RPMI7951 (cell line): Measurements from ENCODE around the gene OR13J1. TPM values are rescaled to one million over a fixed set of nuclear protein-coding genes. Genes with fewer than 3 reads are reported as not detected.

Experiments
- DNase-seq: peaks from one replicate; pipeline ENCODE4 v3.0.0-alpha.2; 2012; ENCODE audit warnings: low read depth
- total RNA-seq: library from RNA; depleted of rRNA; stranded (reverse); fragments of >200 nt; shearing (Covaris generic); gene quantifications from 2 replicates; pipeline ENCODE4 v1.2.3, GENCODE V29; 2014

Gene OR13J1
- total RNA-seq, 1 experiment from 2014 or later, result not detected

DNA sequence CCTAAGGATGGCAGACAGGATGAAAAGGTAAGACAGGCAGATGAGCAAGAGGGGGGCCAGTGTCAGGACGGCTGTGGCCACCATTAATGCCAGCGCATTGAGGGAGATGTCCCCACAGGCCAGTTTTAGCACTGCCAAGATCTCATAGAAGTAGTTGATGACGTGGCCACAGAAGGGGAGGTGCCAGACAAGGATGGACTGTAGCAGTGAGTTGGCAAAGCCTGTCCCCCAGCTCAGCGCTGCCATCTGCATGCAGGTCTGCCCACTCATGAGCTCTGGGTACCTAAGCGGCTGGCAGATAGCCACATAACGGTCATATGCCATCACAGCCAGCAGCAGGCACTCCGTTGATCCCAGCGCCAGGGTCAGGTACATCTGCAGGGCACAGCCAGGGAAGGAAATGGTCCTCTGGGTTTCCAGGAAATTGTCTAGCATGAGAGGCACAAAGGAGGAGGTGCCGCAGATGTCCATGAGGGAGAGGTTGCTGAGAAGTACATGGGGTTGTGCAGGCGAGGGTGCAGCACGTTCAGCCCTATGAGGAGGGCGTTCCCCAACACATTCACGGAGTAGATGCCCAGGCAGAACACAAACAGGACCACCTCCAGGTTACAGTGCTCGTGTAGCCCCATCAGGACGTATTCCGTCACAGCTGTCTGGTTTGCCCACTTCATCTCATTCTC, 10.8 kb downstream of the OR13J1 start:
- DNase-seq, result peak; percentile 52

DNA sequence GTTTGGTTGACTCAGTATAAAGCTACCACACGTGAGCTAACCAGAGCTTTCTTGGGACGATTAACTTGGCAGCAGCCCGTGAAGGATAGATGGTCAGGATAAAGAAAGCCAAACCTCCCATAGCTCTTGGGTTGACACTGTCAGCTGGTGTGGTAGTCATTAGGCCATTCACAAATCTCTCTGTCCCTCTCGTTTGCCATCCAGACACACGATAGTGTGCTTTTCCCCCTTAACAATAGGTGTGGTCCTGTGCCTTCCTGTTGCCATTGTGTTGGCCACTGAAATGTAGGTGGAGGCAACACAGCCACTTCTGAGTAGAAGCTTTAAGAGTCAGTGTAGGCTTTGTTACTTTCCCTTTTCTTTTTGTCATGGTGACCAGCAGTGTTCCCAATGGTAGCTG, 11.7 kb downstream of the OR13J1 start:
- no peak for DNase-seq

GRCh38 chr9:35856882-35857281, 13.3 kb downstream of the OR13J1 start:
- no peak for DNase-seq

GRCh38 chr9:35856206-35856605, 14.0 kb downstream of the OR13J1 start:
- no peak for DNase-seq

DNA sequence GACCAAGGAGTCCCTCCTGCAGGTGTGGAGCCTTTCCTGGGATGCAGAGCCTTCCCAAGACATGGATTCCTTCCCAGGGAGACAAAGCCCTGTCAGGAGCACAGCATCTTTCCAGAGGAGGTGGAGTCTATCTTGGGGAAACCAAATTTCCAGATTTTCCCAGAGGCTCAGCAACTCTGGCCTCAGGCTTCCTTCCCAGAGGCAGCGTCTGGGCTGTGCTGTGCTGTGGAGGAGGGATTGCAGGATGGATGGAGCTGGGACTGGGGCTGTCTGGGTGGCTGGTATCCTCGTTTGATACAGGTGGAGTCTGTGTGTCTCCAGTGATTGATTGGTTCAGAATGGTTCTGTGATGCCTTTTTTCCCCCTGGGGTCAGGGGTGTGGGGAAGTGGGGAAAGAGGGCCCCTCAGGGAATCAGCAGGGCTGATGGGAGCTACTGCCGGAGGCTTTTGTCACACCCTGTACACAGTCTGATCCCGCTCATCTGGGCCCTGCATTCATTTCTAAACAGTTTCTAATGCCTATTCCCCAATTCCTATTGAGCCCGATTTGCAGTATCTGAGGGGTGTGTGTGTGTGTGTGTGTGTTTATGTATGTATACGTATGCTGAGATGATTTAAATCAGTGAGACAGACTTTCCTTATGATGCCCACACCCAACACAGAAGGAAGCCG, 16.0 kb downstream of the OR13J1 start:
- no peak for DNase-seq

DNA sequence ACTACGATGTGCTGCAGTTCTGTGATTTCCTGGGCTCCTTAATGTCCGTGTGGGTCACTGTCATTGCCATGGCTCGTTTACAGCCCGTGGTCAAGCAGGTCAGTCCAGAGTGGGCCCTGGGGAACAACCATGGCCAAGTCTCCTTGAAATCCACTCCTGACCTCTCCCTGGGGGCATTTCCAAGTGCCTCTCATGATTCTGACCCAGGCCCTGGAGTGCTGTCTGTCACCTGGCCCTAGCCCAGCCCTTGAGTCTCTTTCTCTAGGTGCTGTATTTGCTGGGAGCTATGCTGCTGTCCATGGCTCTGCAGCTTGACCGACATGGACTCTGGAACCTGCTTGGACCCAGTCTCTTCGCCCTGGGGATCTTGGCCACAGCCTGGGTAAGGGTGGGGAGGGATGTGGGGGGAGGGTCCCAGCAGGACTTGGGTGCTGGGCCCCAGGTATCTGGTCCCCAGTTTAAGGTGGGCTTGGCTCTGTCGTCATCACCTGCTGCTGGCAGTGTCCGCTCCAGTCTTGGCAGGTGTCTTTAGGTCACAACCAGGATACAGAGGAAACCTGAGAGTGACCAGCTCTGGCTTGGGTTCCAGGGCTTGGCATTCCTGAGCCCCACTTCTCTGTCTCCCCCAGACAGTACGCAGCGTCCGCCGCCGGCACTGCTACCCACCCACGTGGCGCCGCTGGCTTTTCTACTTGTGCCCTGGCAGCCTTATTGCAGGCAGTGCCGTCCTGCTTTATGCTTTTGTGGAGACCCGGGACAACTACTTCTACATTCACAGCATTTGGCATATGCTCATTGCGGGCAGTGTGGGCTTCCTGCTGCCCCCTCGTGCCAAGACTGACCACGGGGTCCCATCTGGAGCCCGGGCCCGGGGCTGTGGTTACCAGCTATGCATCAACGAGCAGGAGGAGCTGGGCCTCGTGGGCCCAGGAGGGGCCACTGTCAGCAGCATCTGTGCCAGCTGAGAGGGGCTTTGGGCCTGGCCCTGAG, 17.0 kb downstream of the OR13J1 start:
- no peak for DNase-seq

DNA sequence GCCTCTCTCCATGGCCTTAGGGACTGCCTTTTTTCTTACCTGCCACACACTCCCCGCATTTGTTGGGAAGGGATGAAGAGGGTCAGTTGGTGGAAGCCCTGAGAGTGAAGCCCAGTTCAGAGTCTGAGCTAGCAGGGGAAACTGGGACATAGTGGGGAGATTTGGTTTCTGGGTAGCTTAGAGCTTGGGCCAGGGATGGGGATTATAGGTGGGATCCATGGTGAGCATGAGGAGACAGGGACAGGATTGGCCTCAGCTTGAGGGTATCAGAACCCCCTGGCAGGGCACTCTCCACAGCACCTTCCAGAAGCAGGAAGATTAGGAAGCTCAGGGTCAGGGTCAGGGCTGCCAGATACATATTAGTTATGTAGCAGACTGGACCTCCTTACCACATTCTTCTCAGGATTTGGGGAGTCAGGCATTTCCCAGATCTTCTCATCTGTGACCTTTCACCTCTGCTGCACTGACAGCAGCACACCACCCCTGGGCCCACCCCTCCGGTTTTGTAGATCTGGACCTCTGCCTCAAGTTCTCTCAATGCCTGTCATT, 17.9 kb downstream of the OR13J1 start:
- no peak for DNase-seq

DNA sequence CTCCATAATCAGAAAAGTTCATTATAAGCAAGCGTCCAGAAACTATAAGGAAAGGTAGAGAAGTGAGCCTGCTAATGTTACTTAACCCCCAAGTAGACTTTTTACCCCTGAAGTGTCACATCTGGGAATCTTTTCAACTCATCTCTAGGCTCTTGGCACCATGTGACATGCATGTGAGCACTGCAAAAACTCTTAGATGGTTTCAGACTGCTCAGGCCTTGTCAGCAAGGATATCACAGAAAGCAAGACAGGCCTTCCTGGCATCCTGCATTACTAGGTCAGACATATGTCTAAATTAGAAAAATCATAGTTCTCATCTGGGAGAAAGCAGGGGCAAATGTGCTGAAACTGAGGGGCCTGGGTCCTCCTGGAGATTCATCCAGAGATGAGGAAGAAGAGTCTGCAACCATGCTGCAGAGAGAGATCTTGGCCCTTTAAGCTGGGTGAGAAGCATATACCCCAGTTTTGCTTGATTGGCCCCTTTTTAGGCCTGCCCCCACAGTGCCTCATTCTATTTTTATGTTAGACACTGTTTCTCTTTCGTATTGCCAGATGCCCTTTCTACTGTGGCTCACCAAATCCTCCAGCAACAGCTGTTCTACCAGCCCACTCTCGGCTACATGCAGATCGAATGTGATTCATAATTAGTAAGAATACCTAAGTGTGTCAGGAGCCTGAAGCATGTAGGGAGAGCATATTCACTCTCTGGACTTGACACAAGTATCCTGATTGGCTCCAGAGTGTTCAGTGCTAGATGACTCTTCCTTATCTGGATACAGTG, 22.2 kb downstream of the OR13J1 start:
- peak; percentile 91 for DNase-seq

DNA sequence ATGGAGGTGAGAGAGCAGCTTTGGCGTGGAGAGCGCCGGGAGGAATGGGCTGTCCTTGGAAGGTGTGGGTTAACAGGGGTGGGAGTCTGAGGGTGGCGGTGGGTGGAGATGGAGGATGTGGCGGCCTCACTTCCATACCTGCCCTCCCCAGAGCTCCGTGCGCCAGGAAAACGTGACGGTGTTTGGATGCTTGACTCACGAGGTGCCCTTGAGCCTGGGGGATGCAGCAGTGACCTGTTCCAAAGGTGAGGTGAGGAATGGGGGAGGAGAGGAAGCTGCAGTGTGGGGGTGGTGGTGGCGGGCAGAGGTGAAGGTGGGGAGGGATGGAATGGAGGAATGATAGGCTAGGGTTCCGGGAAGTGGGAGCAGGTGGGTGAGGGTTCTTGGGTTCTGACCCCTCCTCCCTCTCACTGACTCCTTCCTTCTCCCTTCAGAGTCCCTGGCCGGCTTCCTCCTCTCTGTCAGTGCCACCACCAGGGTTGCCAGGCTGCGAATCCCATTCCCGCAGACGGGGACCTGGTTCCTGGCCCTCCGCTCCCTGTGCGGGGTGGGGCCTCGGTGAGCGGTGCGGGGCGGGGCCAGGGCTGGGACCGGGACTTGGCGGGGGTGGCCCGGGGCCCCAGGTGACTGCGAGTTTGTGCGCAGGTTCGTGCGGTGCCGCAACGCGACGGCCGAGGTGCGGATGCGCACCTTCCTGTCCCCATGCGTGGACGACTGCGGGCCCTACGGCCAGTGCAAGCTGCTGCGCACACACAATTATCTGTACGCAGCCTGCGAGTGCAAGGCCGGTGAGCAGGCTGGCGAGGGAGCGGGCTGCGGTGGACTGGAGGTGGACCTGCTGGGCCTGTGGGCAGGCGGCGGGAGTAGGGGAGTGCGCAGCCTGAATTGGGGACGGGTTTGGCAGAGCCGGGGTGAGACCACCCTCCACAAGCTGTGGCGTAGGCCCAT, 24.1 kb downstream of the OR13J1 start:
- DNase-seq, result no peak

GRCh38 chr9:35844628-35845270, 25.5 kb downstream of the OR13J1 start:
- DNase-seq, result peak; percentile 92

DNA sequence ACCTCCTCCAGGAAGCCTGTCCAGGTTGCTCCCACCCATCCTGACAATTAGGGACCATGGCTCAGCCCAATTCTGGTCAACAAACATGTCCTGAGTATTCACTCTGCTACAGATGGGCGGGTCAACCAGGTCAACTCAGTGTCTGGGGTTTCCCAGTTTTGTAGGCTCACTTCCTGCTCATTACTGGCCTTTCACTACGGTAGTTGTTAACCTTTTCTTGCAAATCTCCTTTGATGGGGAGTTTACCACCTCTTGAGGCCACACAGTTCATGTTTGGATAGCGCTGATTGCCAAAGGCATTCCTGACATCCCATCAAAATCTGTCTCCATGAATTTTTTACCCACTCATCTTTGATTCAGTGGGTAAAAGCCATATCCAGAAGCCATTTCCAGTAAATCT, 27.4 kb downstream of the OR13J1 start:
- DNase-seq, result no peak

DNA sequence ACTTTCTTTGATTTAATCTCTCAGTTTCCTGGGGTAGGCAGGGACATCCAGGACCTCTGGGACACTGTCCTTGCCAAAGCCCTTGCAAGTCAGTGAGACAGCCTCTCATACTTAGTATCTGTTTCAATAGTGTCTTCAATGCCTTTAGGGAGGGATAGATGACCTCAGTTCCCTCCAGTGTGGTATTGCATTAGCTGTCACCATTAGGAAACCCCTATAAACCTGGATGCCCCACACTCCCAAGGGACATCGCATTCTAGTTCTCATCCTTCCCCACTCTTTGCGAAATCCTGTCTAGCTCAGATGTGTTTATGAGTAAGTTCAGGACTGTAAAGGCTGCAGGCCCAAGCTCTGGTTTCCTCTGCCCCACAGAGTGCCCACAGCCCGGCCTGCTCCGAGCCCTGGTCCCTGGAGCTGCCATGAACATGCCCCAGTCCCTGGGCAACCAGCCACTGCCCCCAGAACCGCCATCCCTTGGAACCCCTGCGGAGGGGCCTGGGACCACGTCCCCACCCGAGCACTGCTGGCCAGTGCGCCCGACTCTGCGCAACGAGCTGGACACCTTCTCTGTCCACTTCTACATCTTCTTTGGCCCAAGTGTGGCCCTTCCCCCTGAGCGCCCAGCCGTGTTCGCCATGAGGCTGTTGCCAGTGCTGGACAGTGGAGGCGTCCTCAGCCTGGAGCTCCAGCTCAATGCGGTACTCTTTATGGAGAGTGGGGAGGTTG, 28.0 kb downstream of the OR13J1 start:
- DNase-seq, result no peak

DNA sequence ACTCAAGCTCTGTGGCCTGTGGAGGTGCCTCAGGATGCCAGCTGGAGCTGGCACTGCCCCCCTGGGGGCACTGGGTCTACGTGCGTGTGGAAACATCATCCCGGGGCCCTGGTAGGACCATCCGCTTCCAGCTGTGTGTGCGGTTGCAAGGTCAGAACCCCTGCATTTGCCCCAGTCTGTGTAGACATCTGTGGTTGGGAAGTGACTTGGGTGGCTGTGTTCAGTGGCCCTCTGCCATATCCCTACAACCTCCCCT, 28.6 kb downstream of the OR13J1 start:
- no peak for DNase-seq

DNA sequence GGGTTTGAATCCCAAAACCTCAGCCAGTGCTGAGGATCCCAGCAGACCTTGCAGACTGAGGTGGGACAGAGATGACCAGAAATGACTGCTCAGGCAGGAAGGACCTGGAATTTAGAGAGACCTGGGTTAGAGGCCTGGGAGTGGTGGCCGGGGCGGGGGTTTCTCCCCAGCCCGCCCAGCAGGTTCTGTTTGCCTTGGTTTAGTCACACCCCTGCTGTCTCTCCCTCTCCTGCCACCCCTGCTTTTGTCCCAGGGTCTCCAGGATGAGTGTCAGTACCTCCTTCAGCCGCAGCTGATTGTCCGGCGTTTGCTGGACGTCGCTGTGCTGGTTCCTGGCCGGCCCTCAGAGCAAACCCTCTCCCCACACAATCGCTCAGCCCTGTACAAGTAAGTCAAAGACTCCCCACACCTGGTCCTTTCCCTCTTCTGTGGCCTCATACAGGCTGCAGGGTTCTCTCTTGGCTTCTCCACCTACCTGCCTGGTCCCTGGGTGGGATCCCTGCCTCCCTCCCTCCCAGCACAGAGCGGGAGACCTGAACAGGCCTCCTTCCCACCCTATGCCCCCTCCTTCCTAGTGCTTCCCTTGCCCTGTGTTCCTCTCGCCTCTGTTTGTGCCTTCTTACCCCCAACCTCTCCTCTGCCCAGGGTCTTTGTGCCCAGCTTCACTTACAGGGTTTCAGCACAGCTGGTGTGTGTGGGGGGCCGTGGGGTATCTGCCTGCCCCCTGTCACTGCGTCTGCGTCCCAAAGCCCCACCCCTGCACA, 29.1 kb downstream of the OR13J1 start:
- DNase-seq, result no peak

DNA sequence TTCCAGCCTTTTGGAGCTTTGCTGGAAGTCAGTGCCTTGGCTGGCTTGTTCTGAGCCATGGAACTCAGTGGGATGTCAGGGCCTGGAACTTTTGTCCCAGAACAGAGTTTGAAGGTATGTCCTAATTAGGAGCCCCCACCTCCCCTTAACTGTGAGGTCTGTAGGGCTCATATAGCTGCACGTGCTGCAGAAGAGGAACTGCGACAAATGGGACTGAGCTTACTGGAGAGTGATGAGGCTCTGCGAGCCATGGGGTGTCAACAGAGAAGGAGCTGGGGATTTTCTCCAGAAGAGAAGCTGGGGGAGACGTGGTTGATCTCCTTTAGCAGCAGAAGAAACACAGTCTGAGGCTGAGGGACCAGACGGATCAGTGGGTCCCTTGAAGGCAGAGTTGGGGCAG, 30.3 kb downstream of the OR13J1 start:
- no peak for DNase-seq

GRCh38 chr9:35836595-35836994, 33.6 kb downstream of the OR13J1 start:
- DNase-seq, result no peak

DNA sequence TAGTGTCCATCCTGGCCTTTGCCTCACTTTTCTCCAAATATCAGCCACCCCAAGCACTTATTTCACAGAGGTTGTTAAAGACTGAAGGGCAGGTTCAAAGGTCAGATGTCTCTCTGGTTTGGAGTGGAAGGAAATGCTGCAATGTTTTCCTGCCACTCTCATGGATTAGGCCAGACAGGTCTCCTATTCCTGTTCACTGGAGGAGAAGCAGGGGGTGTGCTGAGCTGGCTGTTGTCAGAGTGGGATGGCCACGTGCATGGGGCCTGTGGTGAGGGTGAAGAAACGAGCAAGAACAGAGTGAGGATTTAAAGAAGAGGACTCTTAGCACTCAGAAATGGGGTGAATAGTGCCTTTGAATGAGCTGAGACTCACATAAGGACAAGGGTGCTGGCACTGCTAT, 34.4 kb downstream of the OR13J1 start:
- DNase-seq, result no peak

DNA sequence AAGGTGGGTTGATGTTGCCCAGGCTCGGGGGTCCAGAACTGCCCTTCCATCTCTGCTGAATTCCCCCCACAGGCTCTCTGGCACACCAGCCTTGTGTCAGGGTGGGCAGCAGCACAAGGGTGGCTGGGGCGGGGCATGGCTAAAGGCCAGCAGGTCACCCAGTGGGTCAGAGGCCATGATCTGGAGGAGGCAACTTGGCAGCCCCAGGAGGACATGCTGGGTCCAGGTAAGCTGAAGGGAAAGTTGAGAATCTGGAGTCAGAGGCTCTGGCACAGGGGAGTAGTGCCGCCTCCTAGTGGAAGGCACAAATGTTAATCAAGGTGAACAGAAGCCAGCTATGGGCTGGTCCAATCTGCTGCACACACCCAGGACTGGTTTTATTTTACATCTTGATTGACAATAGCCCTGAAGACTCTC, 35.0 kb downstream of the OR13J1 start:
- DNase-seq, result no peak
